Measurements from ENCODE around the gene ZNF479. TPM values are rescaled to one million over a fixed set of nuclear protein-coding genes. Genes with fewer than 3 reads are reported as not detected.

Gene ZNF479
- total RNA-seq, 1 experiment from 2014 or later = not detected

GRCh38 chr7:57178768-57179139 lies 46.5 kb upstream of the ZNF479 start (continued):
- TF ChIP-seq, protein P1, sequence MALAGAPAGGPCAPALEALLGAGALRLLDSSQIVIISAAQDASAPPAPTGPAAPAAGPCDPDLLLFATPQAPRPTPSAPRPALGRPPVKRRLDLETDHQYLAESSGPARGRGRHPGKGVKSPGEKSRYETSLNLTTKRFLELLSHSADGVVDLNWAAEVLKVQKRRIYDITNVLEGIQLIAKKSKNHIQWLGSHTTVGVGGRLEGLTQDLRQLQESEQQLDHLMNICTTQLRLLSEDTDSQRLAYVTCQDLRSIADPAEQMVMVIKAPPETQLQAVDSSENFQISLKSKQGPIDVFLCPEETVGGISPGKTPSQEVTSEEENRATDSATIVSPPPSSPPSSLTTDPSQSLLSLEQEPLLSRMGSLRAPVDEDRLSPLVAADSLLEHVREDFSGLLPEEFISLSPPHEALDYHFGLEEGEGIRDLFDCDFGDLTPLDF (CRISPR knock-in tag; IDR thresholded peaks at IDR 0.05) = no peak
- TF ChIP-seq FOXP4 (CRISPR knock-in tag; IDR thresholded peaks at IDR 0.05) (no peak), PREB (CRISPR knock-in tag; IDR thresholded peaks at IDR 0.05; ENCODE audit: borderline replicate concordance) (no peak)

DNA sequence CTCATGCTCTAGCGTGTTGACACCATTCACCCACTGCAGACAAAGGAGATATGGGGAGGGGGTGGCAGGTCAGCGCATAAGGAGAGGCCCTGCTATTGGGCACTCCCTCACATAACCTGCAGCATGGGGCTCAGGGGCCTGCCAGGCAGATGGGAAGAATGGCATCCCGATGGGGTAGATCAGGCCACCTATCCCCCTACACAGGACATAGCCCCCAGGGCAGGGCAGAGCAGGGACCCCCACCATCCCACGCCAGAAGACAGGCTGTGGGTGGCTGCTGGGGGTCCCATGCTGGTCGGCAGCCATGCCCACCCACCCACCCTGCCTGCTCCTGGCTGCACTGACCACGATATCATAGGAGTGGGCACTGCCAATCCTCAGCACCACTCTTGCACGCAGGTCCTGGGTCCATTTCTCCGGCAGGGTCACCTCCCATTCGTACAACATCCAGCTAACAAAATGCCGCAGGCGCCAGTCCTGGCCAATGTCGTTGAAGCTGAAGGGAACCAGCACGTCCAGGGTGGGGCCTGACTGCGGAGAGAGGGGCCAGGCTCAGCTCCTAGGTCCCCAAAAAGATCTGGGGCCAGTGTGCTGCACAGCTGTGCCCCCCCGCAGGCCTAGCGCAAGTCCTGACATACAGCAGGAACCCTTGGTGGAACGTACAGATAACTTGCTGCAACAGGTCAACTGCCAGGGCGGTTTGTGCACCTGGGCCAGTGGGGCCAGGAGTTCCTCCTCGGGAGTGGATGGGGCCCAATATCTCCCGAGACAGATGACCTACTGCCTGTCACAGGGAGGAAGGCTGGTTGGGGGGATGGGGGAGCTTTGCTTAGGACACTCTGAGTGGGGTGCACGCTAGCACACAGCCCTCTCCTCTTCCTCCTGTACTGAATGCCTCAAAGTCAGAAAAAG lies 45.9 kb upstream of the ZNF479 start:
- ATAC-seq (no peak), DNase-seq (ENCODE audit: low spot score) (no peak)
- Mint-ChIP-seq H3K36me3 (peaks cover 38% of the 10 kb centered on the region), H3K4me1 (no peaks in the 10 kb centered on the region), H3K9me3 (peaks cover 23% of the 10 kb centered on the region), H3K27me3 (ENCODE audit: low read depth) (no peaks in the 10 kb centered on the region; the same call in 1 of the 2 replicates), H3K4me3 (no peak overlapping the region), H3K27ac (no peak overlapping the region)
- ChIA-PET CTCF (no interaction called here), POLR2A (no interaction called here)
- TF ChIP-seq, protein P2, sequence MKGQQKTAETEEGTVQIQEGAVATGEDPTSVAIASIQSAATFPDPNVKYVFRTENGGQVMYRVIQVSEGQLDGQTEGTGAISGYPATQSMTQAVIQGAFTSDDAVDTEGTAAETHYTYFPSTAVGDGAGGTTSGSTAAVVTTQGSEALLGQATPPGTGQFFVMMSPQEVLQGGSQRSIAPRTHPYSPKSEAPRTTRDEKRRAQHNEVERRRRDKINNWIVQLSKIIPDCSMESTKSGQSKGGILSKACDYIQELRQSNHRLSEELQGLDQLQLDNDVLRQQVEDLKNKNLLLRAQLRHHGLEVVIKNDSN (CRISPR knock-in tag; IDR thresholded peaks at IDR 0.05) = no peak
- TF ChIP-seq TEAD4 (CRISPR knock-in tag; IDR thresholded peaks at IDR 0.05) = no peak
- TF ChIP-seq, protein P3, sequence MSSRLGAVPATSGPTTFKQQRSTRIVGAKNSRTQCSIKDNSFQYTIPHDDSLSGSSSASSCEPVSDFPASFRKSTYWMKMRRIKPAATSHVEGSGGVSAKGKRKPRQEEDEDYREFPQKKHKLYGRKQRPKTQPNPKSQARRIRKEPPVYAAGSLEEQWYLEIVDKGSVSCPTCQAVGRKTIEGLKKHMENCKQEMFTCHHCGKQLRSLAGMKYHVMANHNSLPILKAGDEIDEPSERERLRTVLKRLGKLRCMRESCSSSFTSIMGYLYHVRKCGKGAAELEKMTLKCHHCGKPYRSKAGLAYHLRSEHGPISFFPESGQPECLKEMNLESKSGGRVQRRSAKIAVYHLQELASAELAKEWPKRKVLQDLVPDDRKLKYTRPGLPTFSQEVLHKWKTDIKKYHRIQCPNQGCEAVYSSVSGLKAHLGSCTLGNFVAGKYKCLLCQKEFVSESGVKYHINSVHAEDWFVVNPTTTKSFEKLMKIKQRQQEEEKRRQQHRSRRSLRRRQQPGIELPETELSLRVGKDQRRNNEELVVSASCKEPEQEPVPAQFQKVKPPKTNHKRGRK (CRISPR knock-in tag; IDR thresholded peaks at IDR 0.05; ENCODE audit: borderline replicate concordance) = no peak
- TF ChIP-seq TEAD1 (CRISPR knock-in tag; IDR thresholded peaks at IDR 0.05) = no peak
- TF ChIP-seq, protein P4, sequence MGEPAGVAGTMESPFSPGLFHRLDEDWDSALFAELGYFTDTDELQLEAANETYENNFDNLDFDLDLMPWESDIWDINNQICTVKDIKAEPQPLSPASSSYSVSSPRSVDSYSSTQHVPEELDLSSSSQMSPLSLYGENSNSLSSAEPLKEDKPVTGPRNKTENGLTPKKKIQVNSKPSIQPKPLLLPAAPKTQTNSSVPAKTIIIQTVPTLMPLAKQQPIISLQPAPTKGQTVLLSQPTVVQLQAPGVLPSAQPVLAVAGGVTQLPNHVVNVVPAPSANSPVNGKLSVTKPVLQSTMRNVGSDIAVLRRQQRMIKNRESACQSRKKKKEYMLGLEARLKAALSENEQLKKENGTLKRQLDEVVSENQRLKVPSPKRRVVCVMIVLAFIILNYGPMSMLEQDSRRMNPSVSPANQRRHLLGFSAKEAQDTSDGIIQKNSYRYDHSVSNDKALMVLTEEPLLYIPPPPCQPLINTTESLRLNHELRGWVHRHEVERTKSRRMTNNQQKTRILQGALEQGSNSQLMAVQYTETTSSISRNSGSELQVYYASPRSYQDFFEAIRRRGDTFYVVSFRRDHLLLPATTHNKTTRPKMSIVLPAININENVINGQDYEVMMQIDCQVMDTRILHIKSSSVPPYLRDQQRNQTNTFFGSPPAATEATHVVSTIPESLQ (CRISPR knock-in tag; IDR thresholded peaks at IDR 0.05) = no peak
- no peak for TF ChIP-seq ATF1 (CRISPR knock-in tag; IDR thresholded peaks at IDR 0.05)
- no peak for TF ChIP-seq ESRRA (CRISPR knock-in tag; IDR thresholded peaks at IDR 0.05; ENCODE audit: borderline replicate concordance)
- TF ChIP-seq AR (CRISPR knock-in tag; IDR thresholded peaks at IDR 0.05) = no peak
- no peak for TF ChIP-seq ETV6 (CRISPR knock-in tag; IDR thresholded peaks at IDR 0.05)
- TF ChIP-seq ARID4B (CRISPR knock-in tag; IDR thresholded peaks at IDR 0.05; ENCODE audit: borderline replicate concordance) = no peak
- TF ChIP-seq SP1 (CRISPR knock-in tag; conservative IDR thresholded peaks at IDR 0.05) = no peak
- TF ChIP-seq USF2 (CRISPR knock-in tag; IDR thresholded peaks at IDR 0.05) = no peak

Measured in WTC11 (cell line).